Prostate gland (tissue), 2 donors: ENCODE data around the gene CD63.

Experiments
- POLR2A ChIP-seq: fragments of 450-650 bp; IDR thresholded peaks from one replicate; pipeline ENCODE4 v1.6.1; 2016; ENCODE audit warnings: antibody characterized with exemption, mild to moderate bottlenecking
- POLR2AphosphoS5 ChIP-seq: sonication (generic); formaldehyde crosslinking; IDR thresholded peaks from one replicate; pipeline ENCODE4 v1.6.1; 2017; ENCODE audit warnings: antibody characterized with exemption
- TF ChIP-seq, protein P1 (sequence below), 4 experiments: fragments of 200-600 bp in 2 of 4; fragments of 450-650 bp in 2 of 4; sonication (generic) in 2 of 4; IDR thresholded peaks; 1 replicate in 3 of 4; 2 replicates in 1 of 4; pipeline ENCODE4 v1.5.1; 2016 to 2019; ENCODE audit warnings: antibody characterized with exemption in 4 of 4, mild to moderate bottlenecking in 2 of 4, moderate library complexity in 2 of 4

DNA sequence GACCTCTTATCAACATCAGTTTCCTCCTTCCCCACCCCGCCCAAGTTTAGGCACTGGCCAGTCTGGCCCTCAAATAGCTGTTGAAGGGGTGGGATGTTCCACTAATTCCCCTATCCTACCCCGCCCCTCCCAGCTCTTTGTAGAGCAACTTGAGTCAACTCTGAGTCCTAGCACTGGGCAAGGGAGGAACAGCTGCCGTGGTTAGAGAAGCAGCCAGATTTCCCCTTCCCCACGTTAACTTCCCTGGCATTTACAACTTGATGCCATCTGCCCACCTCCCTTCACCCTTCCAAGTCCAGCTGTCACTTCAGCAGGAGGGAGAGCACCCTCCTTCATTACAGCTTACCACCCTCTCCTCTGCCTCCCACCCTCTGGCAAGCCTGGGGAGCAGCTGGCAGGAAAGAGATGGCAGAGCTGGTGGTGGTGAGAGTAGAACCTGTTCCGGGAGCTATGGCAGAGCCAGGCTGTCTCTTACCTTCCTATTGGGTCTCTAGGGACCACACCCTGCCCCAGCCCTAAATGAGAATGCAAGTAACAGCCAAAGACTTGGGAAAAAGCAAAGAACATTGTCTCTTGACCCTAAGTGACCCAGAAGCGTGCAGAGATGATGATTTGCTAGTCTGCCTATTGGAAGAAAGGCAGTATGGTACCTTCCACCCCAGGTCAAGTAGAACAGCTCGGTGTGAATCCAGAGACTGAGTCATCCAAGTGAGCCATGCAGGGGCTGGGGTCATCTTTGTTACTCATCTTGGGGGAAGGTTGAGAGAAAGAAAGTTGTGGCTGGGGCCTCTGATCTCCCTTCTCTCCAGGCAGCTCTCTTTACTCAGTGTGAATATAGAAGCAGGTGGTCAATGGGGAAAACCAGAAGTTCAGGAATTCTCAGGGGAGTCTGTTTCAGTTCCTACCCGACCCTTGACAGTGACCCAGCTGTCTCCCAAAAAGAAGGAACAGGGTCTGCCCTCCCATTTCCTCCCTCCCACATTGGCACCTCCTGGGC is 11.5 kb downstream of the CD63 start:
- TF ChIP-seq, protein P1, sequence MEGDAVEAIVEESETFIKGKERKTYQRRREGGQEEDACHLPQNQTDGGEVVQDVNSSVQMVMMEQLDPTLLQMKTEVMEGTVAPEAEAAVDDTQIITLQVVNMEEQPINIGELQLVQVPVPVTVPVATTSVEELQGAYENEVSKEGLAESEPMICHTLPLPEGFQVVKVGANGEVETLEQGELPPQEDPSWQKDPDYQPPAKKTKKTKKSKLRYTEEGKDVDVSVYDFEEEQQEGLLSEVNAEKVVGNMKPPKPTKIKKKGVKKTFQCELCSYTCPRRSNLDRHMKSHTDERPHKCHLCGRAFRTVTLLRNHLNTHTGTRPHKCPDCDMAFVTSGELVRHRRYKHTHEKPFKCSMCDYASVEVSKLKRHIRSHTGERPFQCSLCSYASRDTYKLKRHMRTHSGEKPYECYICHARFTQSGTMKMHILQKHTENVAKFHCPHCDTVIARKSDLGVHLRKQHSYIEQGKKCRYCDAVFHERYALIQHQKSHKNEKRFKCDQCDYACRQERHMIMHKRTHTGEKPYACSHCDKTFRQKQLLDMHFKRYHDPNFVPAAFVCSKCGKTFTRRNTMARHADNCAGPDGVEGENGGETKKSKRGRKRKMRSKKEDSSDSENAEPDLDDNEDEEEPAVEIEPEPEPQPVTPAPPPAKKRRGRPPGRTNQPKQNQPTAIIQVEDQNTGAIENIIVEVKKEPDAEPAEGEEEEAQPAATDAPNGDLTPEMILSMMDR (IDR thresholded peaks at IDR 0.05), result no peak
- TF ChIP-seq POLR2A, result no peak
- TF ChIP-seq POLR2AphosphoS5, result no peak
